Prostate gland (tissue), 2 donors: ENCODE results near the gene PCTP. TPM values are rescaled to one million over a fixed set of nuclear protein-coding genes. Genes with fewer than 3 reads are reported as not detected.
A peak's percentile ranks its signal among the peaks of the same experiment; 100 is the strongest.

Experiments used
- DNase-seq: peaks from one replicate; pipeline ENCODE4 v3.0.0-alpha.2; 2019; ENCODE audit warnings: low spot score
- H3K27ac ChIP-seq, 2 donors: fragments of 200-600 bp; sonication (generic); 2 replicates each; pipeline ENCODE4 v1.5.1; 2017 to 2019
- H3K27me3 ChIP-seq: fragments of 200-600 bp; sonication (generic); replicated peaks from 2 replicates; pipeline ENCODE4 v1.5.1; 2019; ENCODE audit not compliant: insufficient read depth
- H3K36me3 ChIP-seq, 2 donors: fragments of 200-600 bp; sonication (generic); 1 replicate in 1 of 2; 2 replicates in 1 of 2; pipeline versions ENCODE4 v1.5.1 to v1.8.1; 2017 to 2019
- H3K4me1 ChIP-seq: fragments of 200-600 bp; sonication (generic); replicated peaks from 2 replicates; pipeline ENCODE4 v1.5.1; 2019
- H3K4me3 ChIP-seq, 2 donors: fragments of 200-600 bp; sonication (generic); 2 replicates each; pipeline ENCODE4 v1.5.1; 2017 to 2019
- H3K9me3 ChIP-seq: fragments of 200-600 bp; sonication (generic); 2 replicates; pipeline ENCODE4 v1.5.1; 2017
- POLR2A ChIP-seq: fragments of 450-650 bp; IDR thresholded peaks from one replicate; pipeline ENCODE4 v1.6.1; 2016; ENCODE audit warnings: antibody characterized with exemption, mild to moderate bottlenecking
- POLR2AphosphoS5 ChIP-seq: sonication (generic); formaldehyde crosslinking; IDR thresholded peaks from one replicate; pipeline ENCODE4 v1.6.1; 2017; ENCODE audit warnings: antibody characterized with exemption
- WGBS: methylation state at CpG from one replicate; pipeline ENCODE4 v1.1.5; 2018; 5-methylcytosine and 5-hydroxymethylcytosine counted together
- intact Hi-C: fragments of 100-400 bp; cut with DNase I; formaldehyde crosslinking; loops from one replicate; pipeline ENCODE4 v1.14.2; 2022
- total RNA-seq, 2 donors: library from RNA; depleted of rRNA; stranded (reverse); fragments of >200 nt; gene quantifications; one replicate each; pipeline ENCODE4 v1.1.0, GENCODE V29; 2016
- TF ChIP-seq, protein P1 (sequence below), 4 experiments: fragments of 200-600 bp in 2 of 4; fragments of 450-650 bp in 2 of 4; sonication (generic) in 2 of 4; IDR thresholded peaks; 1 replicate in 3 of 4; 2 replicates in 1 of 4; pipeline ENCODE4 v1.5.1; 2016 to 2019; ENCODE audit warnings: antibody characterized with exemption in 4 of 4, mild to moderate bottlenecking in 2 of 4, moderate library complexity in 2 of 4

Gene PCTP
- total RNA-seq, 2 donors from 2014 or later: 14.7 to 21.9 TPM

DNA sequence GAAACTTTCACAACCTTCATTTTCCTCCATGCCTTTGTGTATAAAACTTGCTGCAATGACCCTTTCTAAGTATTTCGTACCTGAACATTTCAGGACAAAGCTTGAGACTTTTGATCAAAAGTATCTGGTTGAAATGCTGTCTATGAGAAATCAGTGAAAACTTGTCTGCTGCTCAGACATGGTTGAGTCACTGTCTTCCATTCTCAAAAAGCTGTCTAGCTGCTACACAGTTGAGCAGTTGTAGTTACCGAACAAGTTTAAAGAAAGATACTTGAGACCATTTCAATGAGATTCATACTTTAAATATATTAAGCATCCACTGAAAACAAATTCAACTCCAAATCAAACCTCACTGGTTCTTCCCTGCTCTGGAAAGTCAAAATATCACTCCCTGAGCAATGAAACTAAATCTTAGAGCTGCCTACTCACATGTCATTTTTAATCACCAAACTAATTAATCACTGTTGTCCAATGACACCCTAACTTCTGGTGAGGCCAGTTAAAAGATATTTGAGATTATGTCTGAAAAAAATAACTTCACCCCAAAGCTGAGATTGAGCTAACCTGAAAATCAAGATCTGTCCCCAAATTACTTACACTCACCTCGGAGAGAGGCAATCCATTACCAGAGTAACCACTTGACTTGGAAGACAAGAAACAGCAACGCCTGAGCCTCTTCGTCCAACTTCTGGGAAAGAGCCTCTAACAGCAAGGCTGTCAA, 28.7 kb upstream of the PCTP start:
- no peaks in the 10 kb centered on the region for H3K36me3 ChIP-seq
- H3K27me3 ChIP-seq: peaks cover 2% of the 10 kb centered on the region
- TF ChIP-seq POLR2AphosphoS5 (no peak), POLR2A (no peak)
- TF ChIP-seq, protein P1, sequence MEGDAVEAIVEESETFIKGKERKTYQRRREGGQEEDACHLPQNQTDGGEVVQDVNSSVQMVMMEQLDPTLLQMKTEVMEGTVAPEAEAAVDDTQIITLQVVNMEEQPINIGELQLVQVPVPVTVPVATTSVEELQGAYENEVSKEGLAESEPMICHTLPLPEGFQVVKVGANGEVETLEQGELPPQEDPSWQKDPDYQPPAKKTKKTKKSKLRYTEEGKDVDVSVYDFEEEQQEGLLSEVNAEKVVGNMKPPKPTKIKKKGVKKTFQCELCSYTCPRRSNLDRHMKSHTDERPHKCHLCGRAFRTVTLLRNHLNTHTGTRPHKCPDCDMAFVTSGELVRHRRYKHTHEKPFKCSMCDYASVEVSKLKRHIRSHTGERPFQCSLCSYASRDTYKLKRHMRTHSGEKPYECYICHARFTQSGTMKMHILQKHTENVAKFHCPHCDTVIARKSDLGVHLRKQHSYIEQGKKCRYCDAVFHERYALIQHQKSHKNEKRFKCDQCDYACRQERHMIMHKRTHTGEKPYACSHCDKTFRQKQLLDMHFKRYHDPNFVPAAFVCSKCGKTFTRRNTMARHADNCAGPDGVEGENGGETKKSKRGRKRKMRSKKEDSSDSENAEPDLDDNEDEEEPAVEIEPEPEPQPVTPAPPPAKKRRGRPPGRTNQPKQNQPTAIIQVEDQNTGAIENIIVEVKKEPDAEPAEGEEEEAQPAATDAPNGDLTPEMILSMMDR (IDR thresholded peaks at IDR 0.05): no peak
- no peak overlapping the region for H3K27ac ChIP-seq
- WGBS: 55% methylated on average over 5 of the region's 5 CpGs
- H3K4me3 ChIP-seq: peak overlapping the region in 1 of 2 donors; percentile 7
- DNase-seq: no peak
- H3K9me3 ChIP-seq: no peaks in the 10 kb centered on the region
- intact Hi-C loops: no loop called here
- H3K4me1 ChIP-seq: no peaks in the 10 kb centered on the region

DNA sequence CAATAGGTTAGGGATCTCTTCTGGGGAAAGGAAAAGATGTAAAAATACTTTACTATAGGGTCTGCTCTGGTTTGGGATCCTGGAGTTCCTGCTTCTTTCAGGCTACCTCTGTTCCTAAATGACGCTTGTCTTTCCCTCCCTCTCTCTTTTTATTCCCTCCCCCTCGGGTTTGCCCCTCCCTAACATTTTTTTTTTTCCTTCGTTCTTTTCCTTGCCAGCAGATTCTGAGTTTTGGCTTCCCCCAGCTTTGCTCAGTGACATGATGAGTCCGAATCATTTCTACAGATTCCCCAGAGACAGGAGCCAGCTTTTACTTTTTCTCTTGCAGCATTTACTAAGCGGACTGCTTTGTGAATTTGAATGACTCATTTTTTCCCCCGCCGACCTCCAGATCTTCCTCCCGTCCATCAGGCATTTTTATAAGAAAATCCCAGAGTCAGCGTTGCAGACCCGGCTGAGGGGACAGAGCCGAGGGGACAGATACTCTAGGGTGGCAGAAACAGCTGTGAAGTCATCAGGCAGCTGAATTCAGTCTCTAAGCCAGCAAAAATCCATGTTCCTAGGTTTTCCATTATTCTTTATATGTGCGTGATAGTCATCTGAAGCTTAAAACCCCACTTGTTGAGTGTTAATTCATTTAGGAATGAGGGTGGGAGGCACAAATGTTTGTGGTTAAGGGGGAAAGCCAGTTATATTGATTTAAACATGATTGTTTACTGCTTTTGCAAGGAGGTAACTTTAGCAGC, 27.9 kb upstream of the PCTP start, which contains the start of gene TMEM100:
TMEM100 (minus strand) TSS at position 123 of the 746 bp plus-strand sequence. CDS start 1,794 bp downstream, outside the sequence.
- peak within 1 kb of the TSS in 1 of 2 donors; percentile 7 for H3K4me3 ChIP-seq
- TF ChIP-seq, protein P1 (IDR thresholded peaks at IDR 0.05): no peak
- TF ChIP-seq POLR2AphosphoS5 (no peak), POLR2A (no peak)
- no peaks in the 10 kb centered on the region for H3K36me3 ChIP-seq
- 14% methylated on average over 12 of the region's 12 CpGs for WGBS
- no peak within 1 kb of the TSS for H3K27ac ChIP-seq
- intact Hi-C loops: no loop called here
- H3K9me3 ChIP-seq: no peaks in the 10 kb centered on the region
- DNase-seq: no peak
- H3K27me3 ChIP-seq: peaks cover 2% of the 10 kb centered on the region
- H3K4me1 ChIP-seq: no peaks in the 10 kb centered on the region

DNA sequence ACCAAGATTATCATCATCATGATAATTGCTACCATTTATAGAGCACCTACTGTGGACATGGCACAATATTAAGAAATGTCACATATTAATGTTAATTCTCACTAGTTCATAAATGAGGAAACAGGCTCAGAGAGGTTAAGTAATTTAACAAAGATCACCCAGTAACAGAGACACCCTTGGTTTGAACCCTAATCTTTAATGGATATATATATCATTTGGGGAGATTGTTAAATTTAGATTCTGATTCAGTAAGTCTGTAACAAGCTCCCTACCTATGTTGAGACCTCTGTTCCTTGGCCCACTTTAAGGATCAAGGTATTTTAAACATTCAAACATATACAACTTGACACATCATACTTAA, 27.4 kb upstream of the PCTP start:
- H3K27ac ChIP-seq: no peak overlapping the region
- intact Hi-C loops: no loop called here

DNA sequence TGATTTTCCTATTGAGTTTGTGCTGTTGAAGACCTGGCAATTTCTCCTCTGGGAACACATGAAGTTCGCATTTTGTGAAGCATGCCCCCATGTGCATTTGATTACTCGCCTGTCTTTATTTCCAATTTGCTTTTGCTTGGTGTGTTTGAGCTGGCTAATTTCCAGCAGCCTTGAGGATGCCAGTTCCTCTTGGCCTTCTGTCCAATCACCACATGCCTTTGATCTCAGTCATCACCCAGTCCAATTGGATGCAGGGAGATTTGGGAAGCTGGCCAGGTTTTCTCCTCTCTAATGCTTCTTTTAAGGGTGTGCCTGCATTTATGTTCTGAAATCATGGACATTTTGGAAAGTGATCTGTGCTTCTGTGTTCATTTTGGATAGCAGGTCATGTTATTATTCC, 24.4 kb upstream of the PCTP start:
- H3K9me3 ChIP-seq: no peaks in the 10 kb centered on the region
- H3K4me3 ChIP-seq: no peak overlapping the region
- no peaks in the 10 kb centered on the region for H3K4me1 ChIP-seq
- H3K27ac ChIP-seq: no peak overlapping the region
- intact Hi-C loops: no loop called here
- 8% methylated on average over 2 of the region's 2 CpGs for WGBS
- H3K27me3 ChIP-seq: peaks cover 2% of the 10 kb centered on the region
- DNase-seq: peak; percentile 30
- no peaks in the 10 kb centered on the region for H3K36me3 ChIP-seq
- TF ChIP-seq POLR2A (no peak), POLR2AphosphoS5 (peak; percentile 30)

More for the DNA sequence above, 27.4 kb upstream of the PCTP start:
- H3K36me3 ChIP-seq: no peaks in the 10 kb centered on the region
- no peaks in the 10 kb centered on the region for H3K9me3 ChIP-seq
- H3K4me3 ChIP-seq: no peak overlapping the region
- peaks cover 2% of the 10 kb centered on the region for H3K27me3 ChIP-seq
- no peak for DNase-seq
- TF ChIP-seq, protein P1 (IDR thresholded peaks at IDR 0.05): no peak
- no peak for TF ChIP-seq POLR2AphosphoS5
- H3K4me1 ChIP-seq: no peaks in the 10 kb centered on the region

DNA sequence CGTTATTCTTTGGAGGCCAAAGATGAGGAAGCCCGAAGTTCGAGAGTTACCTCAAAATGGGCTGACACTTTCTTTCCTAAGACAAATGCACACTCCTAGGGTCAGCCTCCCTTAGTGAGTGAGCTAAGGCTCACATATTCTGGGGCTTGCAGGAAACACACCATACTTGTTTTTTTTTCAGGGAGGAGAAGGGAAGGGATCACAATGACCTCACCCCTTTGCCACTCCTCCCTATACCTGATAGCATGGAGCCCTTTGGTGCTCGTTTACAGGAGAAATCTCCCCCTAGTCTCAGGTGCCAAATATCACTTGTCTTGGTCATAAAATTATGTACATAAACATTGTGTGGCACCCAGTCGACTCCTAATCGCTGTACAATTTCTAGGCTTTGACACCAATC, 23.6 kb upstream of the PCTP start:
- H3K27ac ChIP-seq: no peak overlapping the region
- TF ChIP-seq, protein P1 (IDR thresholded peaks at IDR 0.05): no peak
- TF ChIP-seq POLR2A (no peak), POLR2AphosphoS5 (no peak)
- intact Hi-C loops: no loop called here
- H3K36me3 ChIP-seq: no peaks in the 10 kb centered on the region
- DNase-seq: no peak
- 82% methylated on average over 6 of the region's 6 CpGs for WGBS
- H3K27me3 ChIP-seq: peaks cover 2% of the 10 kb centered on the region
- H3K4me3 ChIP-seq: no peak overlapping the region
- no peaks in the 10 kb centered on the region for H3K4me1 ChIP-seq
- H3K9me3 ChIP-seq: no peaks in the 10 kb centered on the region
